ENCODE results near the gene SYT13. TPM values are rescaled to one million over a fixed set of nuclear protein-coding genes. Genes with fewer than 3 reads are reported as not detected.

The SYT13 gene
- total RNA-seq, 4 donors from 2014 or later, result 0.03 to 1.6 TPM; not detected in 2

- H3K4me3 ChIP-seq (ENCODE audit: low read depth, poor library complexity, severe bottlenecking), result no peak overlapping the region
- WGBS, 2 donors, result 56 to 75% methylated on average over 7 of the region's 7 CpGs
- DNase-seq (ENCODE audit: low spot score in 2 of 2), result no peak
- TF ChIP-seq, protein P1, sequence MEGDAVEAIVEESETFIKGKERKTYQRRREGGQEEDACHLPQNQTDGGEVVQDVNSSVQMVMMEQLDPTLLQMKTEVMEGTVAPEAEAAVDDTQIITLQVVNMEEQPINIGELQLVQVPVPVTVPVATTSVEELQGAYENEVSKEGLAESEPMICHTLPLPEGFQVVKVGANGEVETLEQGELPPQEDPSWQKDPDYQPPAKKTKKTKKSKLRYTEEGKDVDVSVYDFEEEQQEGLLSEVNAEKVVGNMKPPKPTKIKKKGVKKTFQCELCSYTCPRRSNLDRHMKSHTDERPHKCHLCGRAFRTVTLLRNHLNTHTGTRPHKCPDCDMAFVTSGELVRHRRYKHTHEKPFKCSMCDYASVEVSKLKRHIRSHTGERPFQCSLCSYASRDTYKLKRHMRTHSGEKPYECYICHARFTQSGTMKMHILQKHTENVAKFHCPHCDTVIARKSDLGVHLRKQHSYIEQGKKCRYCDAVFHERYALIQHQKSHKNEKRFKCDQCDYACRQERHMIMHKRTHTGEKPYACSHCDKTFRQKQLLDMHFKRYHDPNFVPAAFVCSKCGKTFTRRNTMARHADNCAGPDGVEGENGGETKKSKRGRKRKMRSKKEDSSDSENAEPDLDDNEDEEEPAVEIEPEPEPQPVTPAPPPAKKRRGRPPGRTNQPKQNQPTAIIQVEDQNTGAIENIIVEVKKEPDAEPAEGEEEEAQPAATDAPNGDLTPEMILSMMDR (IDR thresholded peaks at IDR 0.05), result no peak
- no peak for TF ChIP-seq POLR2A (IDR thresholded peaks at IDR 0.05)
- intact Hi-C loops (cut with DNase I; ENCODE audit: low total_unique reads), result no loop called here
Observed at GRCh38 chr11:45322891-45323600, 36.9 kb upstream of the SYT13 start.

GRCh38 chr11:45322111-45322705, 36.1 kb upstream of the SYT13 start:
- intact Hi-C loops (cut with DNase I; ENCODE audit: low total_unique reads), result no loop called here
- TF ChIP-seq, protein P1 (IDR thresholded peaks at IDR 0.05), result no peak
- 68 to 74% methylated on average over 8 of the region's 8 CpGs for WGBS, 2 donors
- H3K4me3 ChIP-seq (ENCODE audit: low read depth, poor library complexity, severe bottlenecking), result no peak overlapping the region
- DNase-seq (ENCODE audit: low spot score in 2 of 2), result no peak

DNA sequence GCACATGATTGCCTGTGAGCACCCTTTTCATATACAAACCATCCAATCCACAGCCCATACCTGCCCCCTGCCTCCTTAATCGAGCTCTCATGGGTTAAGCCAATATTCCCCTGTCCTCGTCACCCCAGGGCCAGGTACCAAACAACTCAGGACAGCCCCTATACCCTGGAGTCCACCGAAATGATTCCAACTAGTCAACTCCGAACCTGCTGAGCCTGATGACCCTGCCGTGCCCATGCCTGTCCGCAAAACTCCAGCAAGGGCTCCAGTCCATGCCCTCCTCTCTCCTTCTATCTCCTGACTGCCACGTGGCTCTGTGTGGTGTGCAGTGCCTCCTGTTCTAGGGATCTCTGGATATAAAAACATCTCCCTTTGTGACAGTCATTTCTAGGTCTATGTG, 35.5 kb upstream of the SYT13 start:
- no peak overlapping the region for H3K4me3 ChIP-seq (ENCODE audit: low read depth, poor library complexity, severe bottlenecking)
- no peak for DNase-seq (ENCODE audit: low spot score in 2 of 2)
- intact Hi-C loops (cut with DNase I; ENCODE audit: low total_unique reads), result no loop called here
- WGBS, 2 donors, result 86 to 95% methylated on average over 7 of the region's 7 CpGs
- TF ChIP-seq, protein P1 (IDR thresholded peaks at IDR 0.05), result no peak
- TF ChIP-seq POLR2A (IDR thresholded peaks at IDR 0.05), result no peak

GRCh38 chr11:45321031-45321595, 35.0 kb upstream of the SYT13 start:
- intact Hi-C loops (cut with DNase I; ENCODE audit: low total_unique reads), result no loop called here
- no peak for DNase-seq (ENCODE audit: low spot score in 2 of 2)
- 77 to 85% methylated on average over 7 of the region's 7 CpGs for WGBS, 2 donors
- no peak overlapping the region for H3K4me3 ChIP-seq (ENCODE audit: low read depth, poor library complexity, severe bottlenecking)
- TF ChIP-seq, protein P1 (IDR thresholded peaks at IDR 0.05), result no peak
- no peak for TF ChIP-seq POLR2A (IDR thresholded peaks at IDR 0.05)

- intact Hi-C loops (cut with DNase I; ENCODE audit: low total_unique reads), result no loop called here
Observed at GRCh38 chr11:45320371-45320770, 34.2 kb upstream of the SYT13 start.

More at GRCh38 chr11:45320371-45320770, 34.2 kb upstream of the SYT13 start:
- TF ChIP-seq POLR2A (IDR thresholded peaks at IDR 0.05), result no peak
- TF ChIP-seq, protein P1 (IDR thresholded peaks at IDR 0.05), result no peak
- no peak overlapping the region for H3K4me3 ChIP-seq (ENCODE audit: low read depth, poor library complexity, severe bottlenecking)
- 83% methylated on average over 4 of the region's 4 CpGs for WGBS, 2 donors
- DNase-seq (ENCODE audit: low spot score in 2 of 2), result no peak
